Panc1 (cell line): Measurements from ENCODE around the gene TBCD. TPM values are rescaled to one million over a fixed set of nuclear protein-coding genes. Genes with fewer than 3 reads are reported as not detected.
A peak's percentile ranks its signal among the peaks of the same experiment; 100 is the strongest.

ENCODE experiments used
- ATAC-seq: fragments of 200-7000 bp; cut with Tn5 transposase; 2 replicates; pipeline ENCODE4 v1.9.1; 2020; ENCODE audit warnings: mild to moderate bottlenecking, moderate library complexity
- BruUV-seq: library from RNA; stranded (reverse); fragments of 400-500 nt; replicated peaks from 2 replicates; lab custom pipeline; 2021; lab: Mats Ljungman, UMichigan
- CTCF ChIA-PET: fragments of 300-600 bp; sonication (Branson Sonifier 250); formaldehyde crosslinking; loops from one replicate; lab custom pipeline; 2022; ENCODE audit warnings: antibody characterized with exemption; lab: Charles Lee
- POLR2A ChIA-PET: fragments of 300-600 bp; sonication (Branson Sonifier 250); formaldehyde crosslinking; loops from one replicate; lab custom pipeline; 2022; ENCODE audit warnings: antibody characterized with exemption; lab: Charles Lee
- DNase-seq: peaks from one replicate; pipeline ENCODE4 v3.0.0-alpha.2; 2010; ENCODE audit warnings: low read depth, low spot score
- H3K27ac ChIP-seq: 2 replicates; pipeline ENCODE4 v1.5.1; 2011; ENCODE audit warnings: mild to moderate bottlenecking, low read length, inconsistent platforms
- H3K27me3 ChIP-seq: fragments of 200-500 bp; sonication (Bioruptor generic); 2 replicates; pipeline ENCODE4 v1.6.0; 2014; ENCODE audit warnings: low read length, inconsistent platforms; ENCODE audit not compliant: control insufficient read depth, insufficient read depth
- H3K36me3 ChIP-seq: fragments of 200-500 bp; sonication (Bioruptor generic); 2 replicates; pipeline ENCODE4 v1.5.1; 2014; ENCODE audit warnings: inconsistent platforms, mild to moderate bottlenecking, low read length, moderate library complexity; ENCODE audit not compliant: control insufficient read depth, insufficient read depth
- H3K4me1 ChIP-seq: 2 replicates; pipeline ENCODE4 v1.5.1; 2011; ENCODE audit warnings: inconsistent platforms, mild to moderate bottlenecking, low read length, moderate library complexity; ENCODE audit not compliant: control insufficient read depth, insufficient read depth
- H3K4me3 ChIP-seq, 2 experiments: 2 replicates each; pipeline ENCODE4 v1.5.1; 2011 to 2012; ENCODE audit warnings: low read depth in 2 of 2, low read length in 2 of 2, mild to moderate bottlenecking in 2 of 2, inconsistent platforms in 1 of 2, moderate library complexity in 1 of 2
- H3K9me3 ChIP-seq: fragments of 200-500 bp; sonication (Bioruptor generic); 2 replicates; pipeline ENCODE4 v1.5.1; 2014; ENCODE audit warnings: low read depth, mild to moderate bottlenecking, inconsistent platforms, low read length, moderate library complexity; ENCODE audit not compliant: control insufficient read depth, insufficient read depth
- POLR2AphosphoS5 ChIP-seq: IDR thresholded peaks from 2 replicates; pipeline ENCODE4 v1.6.1; 2012; ENCODE audit warnings: mild to moderate bottlenecking, low read depth, low read length, moderate library complexity
- SIN3A ChIP-seq: IDR thresholded peaks from 2 replicates; pipeline ENCODE4 v1.6.1; 2012; ENCODE audit warnings: low read depth, mild to moderate bottlenecking, low read length, moderate library complexity, borderline replicate concordance; ENCODE audit not compliant: insufficient read depth
- TCF7L2 ChIP-seq: IDR thresholded peaks from 2 replicates; pipeline ENCODE4 v1.6.1; 2011; ENCODE audit warnings: mild to moderate bottlenecking, low read depth, low read length, inconsistent platforms
- in situ Hi-C: cut with HindIII; loops from 2 replicates; pipeline ENCODE4 v1.10.0; 2016; ENCODE audit warnings: low sequenced_read_pairs, low pct_unique_long_range_greater_than_20kb
- intact Hi-C: fragments of 100-400 bp; cut with micrococcal nuclease; formaldehyde crosslinking; loops from one replicate; pipeline ENCODE4 v1.10.0; 2022; ENCODE audit not compliant: unreplicated experiment
- total RNA-seq: library from RNA; stranded (reverse); gene quantifications from one replicate; pipeline ENCODE4 v1.2.1, GENCODE V29; 2021; ENCODE audit not compliant: unreplicated experiment
- TF ChIP-seq, protein P1 (sequence below): fragments of 450-650 bp; IDR thresholded peaks from 2 replicates; pipeline ENCODE4 v1.5.1; 2017; ENCODE audit warnings: mild to moderate bottlenecking
- TF ChIP-seq, protein P2 (sequence below), 2 experiments: IDR thresholded peaks; 2 replicates each; pipeline ENCODE4 v1.6.1; 2011 to 2012; ENCODE audit warnings: low read depth in 2 of 2, control low read depth in 1 of 2, low read length in 1 of 2, mild to moderate bottlenecking in 1 of 2, moderate library complexity in 1 of 2; ENCODE audit not compliant: insufficient read depth in 1 of 2

The TBCD gene
- total RNA-seq, 1 experiment from 2014 or later: 186 TPM

GRCh38 chr17:82938873-82939620, 187.2 kb downstream of the TBCD start:
- no TSS peak for BruUV-seq
- intact Hi-C loops (no loop called here), in situ Hi-C loops (no loop called here)
- ChIA-PET CTCF (no interaction called here), POLR2A (no interaction called here)
- DNase-seq (no peak), ATAC-seq (0 out of 2 replicates have a peak, but pooled peaks have one; percentile 3)
- Histone ChIP-seq H3K4me3 (no peak overlapping the region), H3K4me1 (no peaks in the 10 kb centered on the region), H3K36me3 (no peaks in the 10 kb centered on the region; the same call in 1 of the 2 replicates), H3K27ac (no peak overlapping the region), H3K27me3 (no peaks in the 10 kb centered on the region), H3K9me3 (no peaks in the 10 kb centered on the region; the same call in 1 of the 2 replicates)
- TF ChIP-seq, protein P1, sequence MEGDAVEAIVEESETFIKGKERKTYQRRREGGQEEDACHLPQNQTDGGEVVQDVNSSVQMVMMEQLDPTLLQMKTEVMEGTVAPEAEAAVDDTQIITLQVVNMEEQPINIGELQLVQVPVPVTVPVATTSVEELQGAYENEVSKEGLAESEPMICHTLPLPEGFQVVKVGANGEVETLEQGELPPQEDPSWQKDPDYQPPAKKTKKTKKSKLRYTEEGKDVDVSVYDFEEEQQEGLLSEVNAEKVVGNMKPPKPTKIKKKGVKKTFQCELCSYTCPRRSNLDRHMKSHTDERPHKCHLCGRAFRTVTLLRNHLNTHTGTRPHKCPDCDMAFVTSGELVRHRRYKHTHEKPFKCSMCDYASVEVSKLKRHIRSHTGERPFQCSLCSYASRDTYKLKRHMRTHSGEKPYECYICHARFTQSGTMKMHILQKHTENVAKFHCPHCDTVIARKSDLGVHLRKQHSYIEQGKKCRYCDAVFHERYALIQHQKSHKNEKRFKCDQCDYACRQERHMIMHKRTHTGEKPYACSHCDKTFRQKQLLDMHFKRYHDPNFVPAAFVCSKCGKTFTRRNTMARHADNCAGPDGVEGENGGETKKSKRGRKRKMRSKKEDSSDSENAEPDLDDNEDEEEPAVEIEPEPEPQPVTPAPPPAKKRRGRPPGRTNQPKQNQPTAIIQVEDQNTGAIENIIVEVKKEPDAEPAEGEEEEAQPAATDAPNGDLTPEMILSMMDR: no peak
- TF ChIP-seq POLR2AphosphoS5 (no peak), TCF7L2 (no peak), SIN3A (no peak)
- TF ChIP-seq, protein P2, sequence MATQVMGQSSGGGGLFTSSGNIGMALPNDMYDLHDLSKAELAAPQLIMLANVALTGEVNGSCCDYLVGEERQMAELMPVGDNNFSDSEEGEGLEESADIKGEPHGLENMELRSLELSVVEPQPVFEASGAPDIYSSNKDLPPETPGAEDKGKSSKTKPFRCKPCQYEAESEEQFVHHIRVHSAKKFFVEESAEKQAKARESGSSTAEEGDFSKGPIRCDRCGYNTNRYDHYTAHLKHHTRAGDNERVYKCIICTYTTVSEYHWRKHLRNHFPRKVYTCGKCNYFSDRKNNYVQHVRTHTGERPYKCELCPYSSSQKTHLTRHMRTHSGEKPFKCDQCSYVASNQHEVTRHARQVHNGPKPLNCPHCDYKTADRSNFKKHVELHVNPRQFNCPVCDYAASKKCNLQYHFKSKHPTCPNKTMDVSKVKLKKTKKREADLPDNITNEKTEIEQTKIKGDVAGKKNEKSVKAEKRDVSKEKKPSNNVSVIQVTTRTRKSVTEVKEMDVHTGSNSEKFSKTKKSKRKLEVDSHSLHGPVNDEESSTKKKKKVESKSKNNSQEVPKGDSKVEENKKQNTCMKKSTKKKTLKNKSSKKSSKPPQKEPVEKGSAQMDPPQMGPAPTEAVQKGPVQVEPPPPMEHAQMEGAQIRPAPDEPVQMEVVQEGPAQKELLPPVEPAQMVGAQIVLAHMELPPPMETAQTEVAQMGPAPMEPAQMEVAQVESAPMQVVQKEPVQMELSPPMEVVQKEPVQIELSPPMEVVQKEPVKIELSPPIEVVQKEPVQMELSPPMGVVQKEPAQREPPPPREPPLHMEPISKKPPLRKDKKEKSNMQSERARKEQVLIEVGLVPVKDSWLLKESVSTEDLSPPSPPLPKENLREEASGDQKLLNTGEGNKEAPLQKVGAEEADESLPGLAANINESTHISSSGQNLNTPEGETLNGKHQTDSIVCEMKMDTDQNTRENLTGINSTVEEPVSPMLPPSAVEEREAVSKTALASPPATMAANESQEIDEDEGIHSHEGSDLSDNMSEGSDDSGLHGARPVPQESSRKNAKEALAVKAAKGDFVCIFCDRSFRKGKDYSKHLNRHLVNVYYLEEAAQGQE (IDR thresholded peaks at IDR 0.05; ENCODE audit: insufficient read depth in 1 of 2, low read depth in 2 of 2, low read length in 1 of 2): no peak

GRCh38 chr17:82939621-82940135, 187.8 kb downstream of the TBCD start:
- ATAC-seq (0 out of 2 replicates have a peak, but pooled peaks have one; percentile 3), DNase-seq (no peak)
- peaks cover 3% of the 10 kb centered on the region; the same call in 1 of the 2 replicates for H3K9me3 ChIP-seq
- no TSS peak for BruUV-seq
- H3K27ac ChIP-seq: no peak overlapping the region
- H3K4me3 ChIP-seq: no peak overlapping the region
- intact Hi-C loops (no loop called here), in situ Hi-C loops (no loop called here)
- H3K27me3 ChIP-seq: no peaks in the 10 kb centered on the region
- H3K36me3 ChIP-seq: no peaks in the 10 kb centered on the region; the same call in 1 of the 2 replicates
- CTCF ChIA-PET: no interaction called here
- TF ChIP-seq SIN3A: no peak
- POLR2A ChIA-PET: no interaction called here
- no peaks in the 10 kb centered on the region for H3K4me1 ChIP-seq
